Lower leg skin (tissue), 4 donors: ENCODE results near the gene CFAP221. TPM values are rescaled to one million over a fixed set of nuclear protein-coding genes. Genes with fewer than 3 reads are reported as not detected.

ENCODE experiments used
- DNase-seq, 2 donors: peaks; one replicate each; pipeline ENCODE4 v3.0.0-alpha.2; 2019; ENCODE audit warnings: low spot score in 2 of 2
- H3K4me3 ChIP-seq: fragments of 200-600 bp; sonication (generic); 2 replicates; pipeline ENCODE4 v1.5.1; 2017; ENCODE audit warnings: mild to moderate bottlenecking, low read depth; ENCODE audit not compliant: poor library complexity, severe bottlenecking
- POLR2A ChIP-seq, 2 donors: fragments of 450-650 bp; IDR thresholded peaks; one replicate each; pipeline ENCODE4 v1.6.1; 2016 to 2017; ENCODE audit warnings: antibody characterized with exemption in 2 of 2, mild to moderate bottlenecking in 1 of 2, moderate library complexity in 1 of 2
- WGBS, 2 donors: methylation state at CpG; one replicate each; pipeline ENCODE4 v1.1.5; 2018; 5-methylcytosine and 5-hydroxymethylcytosine counted together
- intact Hi-C: fragments of 100-400 bp; cut with DNase I; formaldehyde crosslinking; loops from one replicate; pipeline ENCODE4 v1.15.0; 2023; ENCODE audit warnings: low total_unique reads
- total RNA-seq, 4 donors: library from RNA; depleted of rRNA; stranded (reverse); fragments of >200 nt; gene quantifications; one replicate each; pipeline ENCODE4 v1.1.0, GENCODE V29; 2016
- TF ChIP-seq, protein P1 (sequence below), 3 donors: fragments of 450-650 bp; IDR thresholded peaks; one replicate each; pipeline ENCODE4 v1.5.1; 2016; ENCODE audit warnings: antibody characterized with exemption in 3 of 3, mild to moderate bottlenecking in 3 of 3, moderate library complexity in 2 of 3

The CFAP221 gene
- total RNA-seq, 4 donors from 2014 or later = not detected

DNA sequence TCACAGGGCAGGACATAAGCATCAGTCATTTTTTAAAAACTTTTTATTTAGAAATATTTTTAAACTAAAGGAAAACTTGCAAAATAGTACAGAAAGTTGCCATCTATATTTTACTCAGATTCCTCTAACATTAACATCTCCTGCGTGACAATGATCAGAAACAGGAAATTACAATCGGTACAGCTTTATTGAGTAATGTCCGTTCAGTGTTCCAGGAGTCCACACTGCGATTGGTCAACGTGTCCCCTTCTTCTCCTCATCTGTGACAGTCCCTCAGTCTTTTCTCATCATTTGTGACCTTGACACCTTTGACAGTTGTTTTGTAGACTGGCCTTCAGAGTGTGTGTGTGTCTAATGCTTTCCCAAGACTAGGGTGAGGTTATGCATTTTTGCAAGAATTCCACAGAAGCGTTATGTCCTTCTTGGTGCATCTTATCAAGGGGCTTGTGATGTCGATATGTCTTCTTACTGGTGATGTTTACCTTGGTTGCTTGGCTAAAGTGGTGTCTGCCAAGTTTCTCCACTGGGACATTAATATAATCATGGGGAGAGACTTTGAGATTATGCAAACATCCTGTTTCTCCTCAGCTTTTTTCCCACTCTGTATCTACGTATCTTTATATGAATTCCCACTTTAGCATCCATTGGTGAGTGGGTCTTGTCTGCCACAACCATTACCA, 113.4 kb downstream of the CFAP221 start:
- no peak overlapping the region for H3K4me3 ChIP-seq
- intact Hi-C loops = no loop called here
- no peak for DNase-seq
- WGBS, 2 donors = 68 to 73% methylated on average over 8 of the region's 8 CpGs
- TF ChIP-seq POLR2A (IDR thresholded peaks at IDR 0.05) = no peak
- TF ChIP-seq, protein P1, sequence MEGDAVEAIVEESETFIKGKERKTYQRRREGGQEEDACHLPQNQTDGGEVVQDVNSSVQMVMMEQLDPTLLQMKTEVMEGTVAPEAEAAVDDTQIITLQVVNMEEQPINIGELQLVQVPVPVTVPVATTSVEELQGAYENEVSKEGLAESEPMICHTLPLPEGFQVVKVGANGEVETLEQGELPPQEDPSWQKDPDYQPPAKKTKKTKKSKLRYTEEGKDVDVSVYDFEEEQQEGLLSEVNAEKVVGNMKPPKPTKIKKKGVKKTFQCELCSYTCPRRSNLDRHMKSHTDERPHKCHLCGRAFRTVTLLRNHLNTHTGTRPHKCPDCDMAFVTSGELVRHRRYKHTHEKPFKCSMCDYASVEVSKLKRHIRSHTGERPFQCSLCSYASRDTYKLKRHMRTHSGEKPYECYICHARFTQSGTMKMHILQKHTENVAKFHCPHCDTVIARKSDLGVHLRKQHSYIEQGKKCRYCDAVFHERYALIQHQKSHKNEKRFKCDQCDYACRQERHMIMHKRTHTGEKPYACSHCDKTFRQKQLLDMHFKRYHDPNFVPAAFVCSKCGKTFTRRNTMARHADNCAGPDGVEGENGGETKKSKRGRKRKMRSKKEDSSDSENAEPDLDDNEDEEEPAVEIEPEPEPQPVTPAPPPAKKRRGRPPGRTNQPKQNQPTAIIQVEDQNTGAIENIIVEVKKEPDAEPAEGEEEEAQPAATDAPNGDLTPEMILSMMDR (IDR thresholded peaks at IDR 0.05) = no peak

DNA sequence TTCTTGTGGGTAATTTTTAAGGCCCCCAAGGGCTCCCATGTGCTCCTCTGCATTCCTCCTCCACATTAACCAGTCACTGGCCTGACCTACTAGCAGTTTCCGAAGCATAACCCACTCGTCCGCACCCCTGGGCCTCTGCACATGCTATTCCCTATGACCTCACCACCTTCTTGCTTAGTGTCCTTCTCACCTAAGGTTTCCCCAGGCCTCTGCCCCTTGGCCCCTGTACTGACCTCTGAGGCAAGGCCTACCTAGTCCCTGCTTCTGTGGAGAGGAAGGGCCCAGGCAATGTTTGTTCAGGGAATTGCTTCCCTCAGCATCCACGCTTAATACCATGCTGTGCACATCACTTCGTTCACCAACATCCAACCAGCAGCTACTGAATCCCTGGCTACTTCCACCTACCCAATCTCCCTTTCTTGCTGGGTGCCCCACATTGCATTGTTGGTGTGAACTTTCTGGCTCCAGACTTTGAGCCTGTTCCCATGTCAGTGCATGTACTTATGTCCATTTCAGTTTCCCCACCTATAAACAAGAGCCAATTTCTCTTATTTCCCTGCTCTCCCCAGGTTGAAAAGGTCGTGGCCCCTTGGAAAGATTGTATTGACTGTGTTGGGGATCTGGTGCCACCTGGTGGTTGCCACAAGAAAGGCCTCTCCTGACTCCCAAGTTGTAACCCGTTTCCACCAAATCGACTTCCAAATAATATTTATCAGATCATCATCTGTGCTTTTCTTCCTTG, 115.5 kb downstream of the CFAP221 start:
- TF ChIP-seq POLR2A (IDR thresholded peaks at IDR 0.05) = no peak
- TF ChIP-seq, protein P1 (IDR thresholded peaks at IDR 0.05) = no peak
- DNase-seq = peak in 1 of 2 donors; percentile 78
- 49 to 57% methylated on average over 8 of the region's 8 CpGs for WGBS, 2 donors
- H3K4me3 ChIP-seq = no peak overlapping the region
- intact Hi-C loops = no loop called here

DNA sequence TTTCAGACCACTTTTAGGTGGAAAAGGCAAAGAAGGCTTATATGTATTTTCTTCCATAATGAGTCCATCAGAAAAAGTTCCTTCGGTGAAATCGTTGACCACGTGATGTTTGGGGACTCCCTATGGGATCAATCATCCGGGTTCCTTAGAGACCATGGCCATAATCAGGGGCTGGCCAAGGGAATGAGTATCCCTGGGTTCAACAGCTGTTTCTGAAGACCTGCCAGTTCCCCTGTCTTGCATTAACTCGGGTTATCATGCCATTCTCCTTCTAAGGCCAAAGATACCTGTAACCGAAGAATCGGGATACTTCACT, 116.1 kb downstream of the CFAP221 start:
- no peak overlapping the region for H3K4me3 ChIP-seq
- intact Hi-C loops = no loop called here
- TF ChIP-seq, protein P1 (IDR thresholded peaks at IDR 0.05) = no peak
- DNase-seq = no peak
- WGBS, 2 donors = 45 to 59% methylated on average over 7 of the region's 7 CpGs

DNA sequence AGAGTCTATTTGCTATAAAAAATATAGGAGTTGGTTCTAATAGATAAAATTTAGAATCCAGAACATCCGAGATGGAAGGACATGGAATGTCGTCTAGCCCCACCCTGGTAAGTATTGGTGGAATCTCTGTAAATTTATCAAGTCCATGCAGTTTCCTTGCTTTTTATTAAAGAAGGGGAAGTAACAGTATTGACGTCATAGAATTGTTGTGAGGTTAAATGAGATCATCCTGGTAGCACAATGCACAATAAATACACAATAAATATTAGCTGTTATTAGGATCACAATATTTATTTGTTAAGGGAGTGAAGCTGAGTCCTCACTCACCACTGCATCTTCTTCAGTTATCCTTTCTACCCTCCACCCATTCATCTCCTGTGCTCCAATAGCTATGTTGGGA, 118.0 kb downstream of the CFAP221 start:
- WGBS, 2 donors = 73 to 79% methylated on average over 3 of the region's 3 CpGs

DNA sequence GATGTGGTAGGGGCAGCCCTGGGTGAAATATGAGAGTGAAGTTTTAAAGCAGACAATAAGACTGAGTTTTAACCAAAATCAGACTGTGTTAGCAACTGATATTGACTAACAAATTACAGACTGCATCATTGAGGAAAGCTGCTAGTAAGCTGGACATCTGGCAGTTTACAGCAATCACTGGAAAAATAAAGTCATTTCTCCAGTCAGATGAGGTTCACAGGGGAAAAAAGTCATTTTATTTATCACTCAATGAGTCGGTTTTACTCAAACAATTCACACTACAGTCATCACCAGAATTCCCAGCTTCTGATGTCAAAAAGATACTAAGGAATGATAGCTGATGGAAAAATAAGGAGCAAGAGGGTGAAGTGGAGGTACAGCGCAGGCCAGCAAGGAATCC, 124.3 kb downstream of the CFAP221 start:
- no peak for DNase-seq
- no peak overlapping the region for H3K4me3 ChIP-seq
- WGBS, 2 donors = 63 to 64% methylated on average over 2 of the region's 2 CpGs
- TF ChIP-seq, protein P1 (IDR thresholded peaks at IDR 0.05) = no peak
- TF ChIP-seq POLR2A (IDR thresholded peaks at IDR 0.05) = no peak
- intact Hi-C loops = no loop called here

More for the DNA sequence above, 118.0 kb downstream of the CFAP221 start:
- H3K4me3 ChIP-seq = no peak overlapping the region
- intact Hi-C loops = no loop called here
- no peak for DNase-seq
- TF ChIP-seq POLR2A (IDR thresholded peaks at IDR 0.05) = no peak
- TF ChIP-seq, protein P1 (IDR thresholded peaks at IDR 0.05) = no peak
